Stimulated activated effector memory CD8-positive, alpha-beta T cell treated with anti-CD3 and anti-CD28 coated beads, Interleukin-12 subunit alpha, Interleukin-12 subunit beta, amount 100 ng/mL, for 72 hours (primary cell): ENCODE results near the gene MAP2K7.
"Not testable (repeated sequence)": the region's sequence is repeated elsewhere in the genome, so short reads cannot be mapped to it uniquely, and the experiment has no call there.

Experiments used
- ATAC-seq: fragments of 150-1000 bp; cut with Tn5 transposase; 2 replicates; pipeline ENCODE4 v1.10.0; 2021
- DNase-seq, 2 donors: peaks; one replicate each; pipeline ENCODE4 v3.0.0; 2021 to 2022; ENCODE audit warnings: low spot score in 2 of 2
- H3K27ac Mint-ChIP-seq: one replicate; pipeline ENCODE4 v1.8.0; 2022; ENCODE audit warnings: mild to moderate bottlenecking, mixed read lengths
- H3K36me3 Mint-ChIP-seq: one replicate; pipeline ENCODE4 v1.8.0; 2022; ENCODE audit warnings: mild to moderate bottlenecking, mixed read lengths
- H3K4me1 Mint-ChIP-seq: one replicate; pipeline ENCODE4 v1.8.0; 2022; ENCODE audit warnings: mixed read lengths
- H3K4me3 Mint-ChIP-seq: one replicate; pipeline ENCODE4 v1.8.0; 2022; ENCODE audit warnings: mild to moderate bottlenecking, mixed read lengths
- H3K9me3 Mint-ChIP-seq: one replicate; pipeline ENCODE4 v1.8.0; 2022; ENCODE audit warnings: mixed read lengths

Gene MAP2K7

GRCh38 chr19:7888826-7889217, 14.9 kb upstream of the MAP2K7 start:
- no peak for ATAC-seq
- no peak overlapping the region for H3K27ac Mint-ChIP-seq
- H3K4me1 Mint-ChIP-seq = no peaks in the 10 kb centered on the region
- H3K36me3 Mint-ChIP-seq = no peaks in the 10 kb centered on the region
- H3K9me3 Mint-ChIP-seq = no peaks in the 10 kb centered on the region
- no peak overlapping the region for H3K4me3 Mint-ChIP-seq
- no peak for DNase-seq

- not testable (repeated sequence) for DNase-seq, H3K36me3 Mint-ChIP-seq, ATAC-seq
Observed at GRCh38 chr19:7893362-7894101, 10.1 kb upstream of the MAP2K7 start.

DNA sequence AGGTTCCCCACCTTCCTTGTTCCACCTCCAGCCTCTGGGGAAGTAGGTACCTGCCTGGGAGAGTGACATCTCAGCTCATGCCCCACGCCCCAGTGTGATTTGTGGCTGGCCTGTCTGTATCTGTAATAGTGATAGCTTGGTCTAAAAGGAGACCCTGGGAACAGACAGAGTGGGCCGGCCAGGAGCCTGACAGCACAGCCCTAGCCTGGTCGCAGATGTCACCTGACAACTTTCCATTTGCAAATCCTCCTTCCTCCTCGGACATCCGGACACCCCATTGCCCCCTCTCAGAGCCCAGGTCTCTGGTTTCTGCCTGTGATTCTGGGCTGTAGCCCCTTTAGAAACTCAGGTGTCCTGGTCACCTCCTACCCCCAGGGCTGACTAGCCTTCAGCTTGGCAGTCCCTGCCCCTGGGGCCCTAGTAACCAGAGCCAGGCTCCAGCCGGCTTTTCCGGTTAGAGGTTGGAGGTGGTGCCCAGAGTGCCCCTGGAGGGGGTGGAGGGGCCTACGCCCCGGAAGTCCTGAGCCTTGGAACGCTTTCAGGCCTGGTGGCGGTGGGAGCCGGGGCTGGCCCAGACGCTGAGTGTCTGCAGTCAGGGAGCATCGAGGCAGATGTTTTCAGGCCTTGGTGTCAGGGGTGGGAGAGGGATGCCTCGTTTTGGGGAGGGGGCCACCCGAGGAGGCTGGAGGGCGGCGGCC, 8.9 kb upstream of the MAP2K7 start:
- ATAC-seq (no peak), DNase-seq (no peak)
- no peaks in the 10 kb centered on the region for H3K4me1 Mint-ChIP-seq
- no peak overlapping the region for H3K27ac Mint-ChIP-seq
- no peaks in the 10 kb centered on the region for H3K36me3 Mint-ChIP-seq
- H3K4me3 Mint-ChIP-seq = no peak overlapping the region
- no peaks in the 10 kb centered on the region for H3K9me3 Mint-ChIP-seq

More at GRCh38 chr19:7893362-7894101, 10.1 kb upstream of the MAP2K7 start:
- not testable (repeated sequence) for H3K27ac Mint-ChIP-seq, H3K4me3 Mint-ChIP-seq, H3K4me1 Mint-ChIP-seq, H3K9me3 Mint-ChIP-seq

DNA sequence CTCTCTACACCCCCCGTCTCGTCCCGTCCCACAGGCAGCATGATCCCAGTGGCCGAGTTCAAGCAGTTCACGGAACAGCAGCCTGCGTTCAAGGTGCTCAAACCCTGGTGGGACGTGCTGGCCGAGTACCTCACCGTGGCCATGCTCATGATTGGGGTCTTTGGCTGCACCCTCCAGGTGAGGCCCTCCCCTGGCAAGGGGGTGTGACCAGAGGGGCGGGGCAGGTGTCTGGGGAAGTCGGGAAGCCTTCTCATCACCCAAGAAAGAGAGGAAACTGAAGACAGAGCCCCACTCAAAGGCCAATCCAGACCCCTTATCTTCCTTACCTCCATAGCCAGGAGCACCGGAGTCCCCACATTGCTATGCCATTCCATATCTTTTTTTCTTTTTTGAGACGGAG, 8.1 kb upstream of the MAP2K7 start:
- H3K4me1 Mint-ChIP-seq = no peaks in the 10 kb centered on the region
- no peak overlapping the region for H3K4me3 Mint-ChIP-seq
- H3K9me3 Mint-ChIP-seq = no peaks in the 10 kb centered on the region
- ATAC-seq (no peak), DNase-seq (no peak)
- H3K27ac Mint-ChIP-seq = no peak overlapping the region
- no peaks in the 10 kb centered on the region for H3K36me3 Mint-ChIP-seq

GRCh38 chr19:7897292-7897691, 6.4 kb upstream of the MAP2K7 start:
- H3K27ac Mint-ChIP-seq = no peak overlapping the region
- no peak overlapping the region for H3K4me3 Mint-ChIP-seq
- H3K9me3 Mint-ChIP-seq = no peaks in the 10 kb centered on the region
- no peaks in the 10 kb centered on the region for H3K36me3 Mint-ChIP-seq
- no peak for DNase-seq
- ATAC-seq = no peak
- no peaks in the 10 kb centered on the region for H3K4me1 Mint-ChIP-seq

DNA sequence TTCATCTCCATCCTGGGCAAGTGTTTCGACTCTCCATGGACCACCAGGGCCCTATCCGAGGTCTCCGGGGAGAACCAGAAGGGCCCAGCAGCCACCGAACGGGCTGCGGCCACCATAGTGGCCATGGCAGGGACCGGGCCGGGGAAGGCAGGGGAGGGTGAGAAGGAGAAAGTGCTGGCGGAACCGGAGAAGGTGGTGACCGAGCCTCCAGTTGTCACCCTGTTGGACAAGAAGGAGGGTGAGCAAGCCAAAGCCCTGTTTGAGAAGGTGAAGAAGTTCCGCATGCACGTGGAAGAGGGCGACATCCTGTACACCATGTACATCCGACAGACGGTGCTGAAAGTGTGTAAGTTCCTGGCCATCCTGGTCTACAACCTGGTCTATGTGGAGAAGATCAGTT, 4.7 kb upstream of the MAP2K7 start:
- peaks cover 12% of the 10 kb centered on the region for H3K36me3 Mint-ChIP-seq
- ATAC-seq (no peak), DNase-seq (no peak)
- H3K27ac Mint-ChIP-seq = no peak overlapping the region
- H3K4me3 Mint-ChIP-seq = no peak overlapping the region
- H3K9me3 Mint-ChIP-seq = no peaks in the 10 kb centered on the region
- peaks cover 14% of the 10 kb centered on the region for H3K4me1 Mint-ChIP-seq

GRCh38 chr19:7899751-7900378, 3.8 kb upstream of the MAP2K7 start:
- Mint-ChIP-seq H3K36me3 (peaks cover 21% of the 10 kb centered on the region), H3K27ac (no peak overlapping the region), H3K9me3 (no peaks in the 10 kb centered on the region), H3K4me3 (no peak overlapping the region), H3K4me1 (peaks cover 20% of the 10 kb centered on the region)
- ATAC-seq (no peak), DNase-seq (no peak)

- ATAC-seq (no peak), DNase-seq (no peak)
- Mint-ChIP-seq H3K36me3 (peaks cover 27% of the 10 kb centered on the region), H3K9me3 (no peaks in the 10 kb centered on the region), H3K4me1 (peaks cover 26% of the 10 kb centered on the region), H3K27ac (no peak overlapping the region), H3K4me3 (no peak overlapping the region)
Observed at GRCh38 chr19:7900401-7900870, 3.2 kb upstream of the MAP2K7 start.

- ATAC-seq = no peak
Observed at GRCh38 chr19:7900931-7901330, 2.7 kb upstream of the MAP2K7 start.

DNA sequence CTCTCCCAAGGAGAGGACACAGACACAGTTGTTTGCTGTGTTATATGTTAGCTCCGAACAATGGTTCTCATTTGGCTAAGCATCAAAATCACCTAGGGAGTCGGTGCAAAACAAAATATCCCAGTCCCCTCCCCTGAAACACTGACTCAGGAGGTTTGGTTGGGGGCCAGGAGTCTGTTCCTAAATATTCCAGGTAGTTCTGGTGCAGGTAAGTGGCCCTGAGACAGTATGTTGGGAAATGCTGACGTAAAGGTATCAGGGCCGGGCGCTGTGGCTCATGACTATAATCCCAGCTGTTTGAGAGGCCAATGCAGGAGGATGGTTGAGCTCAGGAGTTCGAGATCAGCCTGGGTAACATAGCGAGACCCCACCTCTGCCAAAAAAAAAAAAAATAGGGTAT, 2.3 kb upstream of the MAP2K7 start:
- Mint-ChIP-seq H3K4me1 (peaks cover 35% of the 10 kb centered on the region), H3K4me3 (no peak overlapping the region), H3K27ac (no peak overlapping the region), H3K36me3 (peaks cover 32% of the 10 kb centered on the region), H3K9me3 (no peaks in the 10 kb centered on the region)
- DNase-seq = no peak
- no peak for ATAC-seq

More at GRCh38 chr19:7900931-7901330, 2.7 kb upstream of the MAP2K7 start:
- DNase-seq = no peak
- Mint-ChIP-seq H3K4me3 (no peak overlapping the region), H3K27ac (no peak overlapping the region), H3K4me1 (peaks cover 31% of the 10 kb centered on the region), H3K36me3 (peaks cover 32% of the 10 kb centered on the region), H3K9me3 (no peaks in the 10 kb centered on the region)

- H3K36me3 Mint-ChIP-seq = peaks cover 43% of the 10 kb centered on the region
- no peaks in the 10 kb centered on the region for H3K9me3 Mint-ChIP-seq
- no peak for ATAC-seq
- peak overlapping the region; percentile 96 for H3K27ac Mint-ChIP-seq
- peaks cover 42% of the 10 kb centered on the region for H3K4me1 Mint-ChIP-seq
- H3K4me3 Mint-ChIP-seq = peak overlapping the region; percentile 95
- no peak for DNase-seq
Observed at GRCh38 chr19:7902796-7903243, 857 bp upstream of the MAP2K7 start.

DNA sequence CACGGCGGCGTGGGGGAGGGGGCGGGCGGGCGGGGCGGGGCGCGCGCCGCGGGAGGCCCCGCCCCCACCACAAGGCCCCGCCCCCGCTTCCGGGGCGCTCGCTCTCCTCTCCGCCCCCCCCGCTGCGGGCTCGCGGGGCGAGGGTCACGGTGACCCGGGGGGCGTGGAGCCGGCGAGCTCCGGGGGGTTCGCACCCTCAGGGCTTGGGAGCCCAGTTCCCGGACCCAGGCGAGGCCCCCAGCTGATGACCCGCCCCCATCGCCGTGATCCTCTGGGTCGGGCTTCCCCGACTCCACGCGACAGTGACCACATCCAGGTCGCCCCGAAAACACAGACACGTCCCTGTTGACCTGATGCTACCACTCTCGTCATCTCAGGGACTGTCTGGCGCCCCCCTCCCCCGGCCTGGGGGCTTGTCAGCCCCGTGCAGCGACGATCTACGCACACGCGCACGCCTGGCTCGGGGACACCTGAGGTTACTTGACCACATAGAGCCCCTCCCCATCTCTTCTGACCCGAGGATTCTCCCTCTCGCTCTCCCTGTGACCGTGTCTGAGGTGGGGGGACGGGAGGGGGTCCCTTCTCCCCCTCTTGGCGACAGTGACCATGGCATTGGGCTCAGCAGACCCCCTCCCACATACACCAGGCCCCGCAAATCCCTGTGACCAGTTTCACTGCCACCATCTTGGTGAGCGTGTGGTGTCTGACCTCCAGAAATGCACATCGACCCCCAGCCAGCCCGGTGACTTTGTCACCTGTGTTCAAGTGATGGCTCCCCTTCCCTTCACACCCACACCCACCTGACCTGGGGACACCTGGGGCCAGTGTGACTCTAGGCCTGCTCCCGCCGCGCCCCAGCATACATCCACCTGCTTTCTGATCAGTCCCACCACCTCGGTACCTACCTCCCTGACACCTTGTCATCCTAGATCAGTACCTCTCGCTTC, 670 bp downstream of the MAP2K7 start:
- Mint-ChIP-seq H3K4me1 (peaks cover 42% of the 10 kb centered on the region), H3K27ac (peak overlapping the region; percentile 96), H3K36me3 (peaks cover 43% of the 10 kb centered on the region), H3K9me3 (no peaks in the 10 kb centered on the region), H3K4me3 (peak overlapping the region; percentile 95)
- ATAC-seq (peak; percentile 67), DNase-seq (peak; percentile 70 to 88)

- peaks cover 44% of the 10 kb centered on the region for H3K36me3 Mint-ChIP-seq
- peak in 1 of 2 donors; percentile 52 for DNase-seq
- H3K4me3 Mint-ChIP-seq = peak overlapping the region; percentile 95
- ATAC-seq = no peak
- H3K4me1 Mint-ChIP-seq = peaks cover 42% of the 10 kb centered on the region
- H3K27ac Mint-ChIP-seq = peak overlapping the region; percentile 96
- no peaks in the 10 kb centered on the region for H3K9me3 Mint-ChIP-seq
Observed at GRCh38 chr19:7905268-7905667, 1.6 kb downstream of the MAP2K7 start.

- DNase-seq (no peak), ATAC-seq (no peak)
- Mint-ChIP-seq H3K9me3 (no peaks in the 10 kb centered on the region), H3K36me3 (peaks cover 50% of the 10 kb centered on the region), H3K27ac (peak overlapping the region; percentile 96), H3K4me3 (peak overlapping the region; percentile 95), H3K4me1 (peaks cover 42% of the 10 kb centered on the region)
Observed at GRCh38 chr19:7905859-7906258, 2.2 kb downstream of the MAP2K7 start.

DNA sequence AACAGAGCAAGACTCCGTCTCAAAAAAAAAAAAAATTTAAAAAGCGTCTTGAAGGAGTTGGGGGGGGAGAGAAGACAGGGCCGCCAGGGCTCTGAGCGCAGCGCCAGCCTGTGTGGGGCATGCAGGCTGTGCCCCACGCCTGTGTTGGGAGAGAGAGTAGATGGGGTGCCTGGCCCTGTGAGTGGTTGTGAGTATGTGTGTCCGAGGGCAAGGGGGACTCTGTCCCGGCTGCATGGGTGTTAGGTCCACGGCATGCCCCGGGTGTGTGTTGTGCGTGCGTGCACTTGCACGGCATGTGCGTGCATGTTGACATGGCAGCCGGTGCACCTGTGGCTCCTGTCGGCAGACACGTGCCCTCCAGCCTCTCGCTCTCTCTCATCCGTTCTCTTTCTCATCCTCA, 3.4 kb downstream of the MAP2K7 start:
- no peak for ATAC-seq

More for the DNA sequence above, 3.4 kb downstream of the MAP2K7 start:
- DNase-seq = peak in 1 of 2 donors; percentile 49
- Mint-ChIP-seq H3K4me3 (no peak overlapping the region), H3K9me3 (no peaks in the 10 kb centered on the region), H3K27ac (no peak overlapping the region), H3K4me1 (peaks cover 42% of the 10 kb centered on the region), H3K36me3 (peaks cover 50% of the 10 kb centered on the region)
